BJ (cell line): ENCODE measurements around the gene CELA1. TPM values are rescaled to one million over a fixed set of nuclear protein-coding genes. Genes with fewer than 3 reads are reported as not detected.

Experiments used
- CTCF ChIA-PET: fragments of 350-600 bp; formaldehyde crosslinking; extraction: SDS; loops from one replicate; lab custom pipeline; 2021; ENCODE audit warnings: antibody characterized with exemption, inconsistent platforms; lab: Yijun Ruan, JAX
- POLR2A ChIA-PET: fragments of 300-600 bp; sonication (Branson Sonifier 250); formaldehyde crosslinking; extraction: SDS; loops from one replicate; lab custom pipeline; 2021; ENCODE audit warnings: antibody characterized with exemption; lab: Charles Lee
- DNase-seq: peaks from one replicate; pipeline ENCODE4 v3.0.0-alpha.2; 2011; ENCODE audit warnings: low read depth
- H3K27me3 ChIP-seq: 2 replicates; pipeline ENCODE4 v1.6.0; 2011; ENCODE audit warnings: low read length; ENCODE audit not compliant: control insufficient read depth, insufficient read depth
- H3K36me3 ChIP-seq: 2 replicates; pipeline ENCODE4 v1.5.1; 2011; ENCODE audit warnings: low read length; ENCODE audit not compliant: control insufficient read depth, insufficient read depth
- H3K4me3 ChIP-seq: 2 replicates; pipeline ENCODE4 v1.5.1; 2011; ENCODE audit warnings: low read depth, mild to moderate bottlenecking, control low read depth, low read length
- polyA plus RNA-seq: library from polyadenylated mRNA; depleted of rRNA; stranded (reverse); fragments of >200 nt; gene quantifications from 2 replicates; pipeline ENCODE4 v1.2.3, GENCODE V29; 2011
- TF ChIP-seq, protein P1 (sequence below): IDR thresholded peaks from 2 replicates; pipeline ENCODE4 v1.5.1; 2011; ENCODE audit warnings: low read depth, mild to moderate bottlenecking, control low read depth, inconsistent platforms, low read length, moderate library complexity; ENCODE audit not compliant: insufficient read depth

Gene CELA1
- polyA plus RNA-seq, 1 experiment: not detected

GRCh38 chr12:51335931-51336330 is 10.5 kb downstream of the CELA1 start:
- DNase-seq: no peak
- CTCF ChIA-PET: interaction anchor here (1.1 kb wide), 1 partner anchor 14 kb away, joined by 3 read pairs; no protein-coding TSS in a partner anchor
- no peaks in the 10 kb centered on the region for H3K27me3 ChIP-seq
- POLR2A ChIA-PET: no interaction called here
- no peak overlapping the region for H3K4me3 ChIP-seq
- TF ChIP-seq, protein P1, sequence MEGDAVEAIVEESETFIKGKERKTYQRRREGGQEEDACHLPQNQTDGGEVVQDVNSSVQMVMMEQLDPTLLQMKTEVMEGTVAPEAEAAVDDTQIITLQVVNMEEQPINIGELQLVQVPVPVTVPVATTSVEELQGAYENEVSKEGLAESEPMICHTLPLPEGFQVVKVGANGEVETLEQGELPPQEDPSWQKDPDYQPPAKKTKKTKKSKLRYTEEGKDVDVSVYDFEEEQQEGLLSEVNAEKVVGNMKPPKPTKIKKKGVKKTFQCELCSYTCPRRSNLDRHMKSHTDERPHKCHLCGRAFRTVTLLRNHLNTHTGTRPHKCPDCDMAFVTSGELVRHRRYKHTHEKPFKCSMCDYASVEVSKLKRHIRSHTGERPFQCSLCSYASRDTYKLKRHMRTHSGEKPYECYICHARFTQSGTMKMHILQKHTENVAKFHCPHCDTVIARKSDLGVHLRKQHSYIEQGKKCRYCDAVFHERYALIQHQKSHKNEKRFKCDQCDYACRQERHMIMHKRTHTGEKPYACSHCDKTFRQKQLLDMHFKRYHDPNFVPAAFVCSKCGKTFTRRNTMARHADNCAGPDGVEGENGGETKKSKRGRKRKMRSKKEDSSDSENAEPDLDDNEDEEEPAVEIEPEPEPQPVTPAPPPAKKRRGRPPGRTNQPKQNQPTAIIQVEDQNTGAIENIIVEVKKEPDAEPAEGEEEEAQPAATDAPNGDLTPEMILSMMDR: no peak
- no peaks in the 10 kb centered on the region for H3K36me3 ChIP-seq

DNA sequence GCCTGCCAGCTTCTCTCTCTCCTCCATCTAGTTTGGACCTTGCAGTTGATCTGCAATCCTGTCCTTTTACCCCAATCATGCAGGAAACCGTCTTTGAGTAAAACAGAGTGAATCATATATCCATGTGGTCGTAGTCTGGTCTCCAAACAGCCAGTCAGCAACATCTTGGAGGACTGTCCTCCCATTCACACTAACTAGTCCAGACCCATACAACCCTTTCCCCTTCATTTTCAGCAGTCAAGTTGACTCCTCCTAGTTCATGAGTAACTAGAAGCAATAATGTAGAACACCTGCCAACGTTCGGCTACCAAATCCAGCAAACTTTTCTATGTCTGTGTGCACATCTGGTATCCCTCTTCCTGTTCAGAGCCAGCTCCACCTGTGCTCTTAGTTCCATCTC is 11.7 kb downstream of the CELA1 start:
- TF ChIP-seq, protein P1: no peak
- DNase-seq: no peak
- CTCF ChIA-PET: no interaction called here
- Histone ChIP-seq H3K4me3 (no peak overlapping the region), H3K36me3 (no peaks in the 10 kb centered on the region), H3K27me3 (no peaks in the 10 kb centered on the region)
- POLR2A ChIA-PET: no interaction called here

GRCh38 chr12:51333536-51333935 is 12.9 kb downstream of the CELA1 start:
- Histone ChIP-seq H3K36me3 (no peaks in the 10 kb centered on the region), H3K27me3 (no peaks in the 10 kb centered on the region), H3K4me3 (no peak overlapping the region)
- POLR2A ChIA-PET: no interaction called here
- no peak for DNase-seq
- CTCF ChIA-PET: interaction anchor here (4.1 kb wide), 1 partner anchor 7 kb away, joined by 25 read pairs; no protein-coding TSS in a partner anchor
- TF ChIP-seq, protein P1: no peak

GRCh38 chr12:51330186-51330585 is 16.3 kb downstream of the CELA1 start:
- no peak for DNase-seq
- POLR2A ChIA-PET: no interaction called here
- H3K27me3 ChIP-seq: no peaks in the 10 kb centered on the region
- CTCF ChIA-PET: interaction anchor here (0.6 to 4.1 kb wide), 3 partner anchors 11 to 42 kb away, joined by 3 to 25 read pairs (median 4); no protein-coding TSS in a partner anchor
- H3K36me3 ChIP-seq: no peaks in the 10 kb centered on the region
- no peak overlapping the region for H3K4me3 ChIP-seq
- TF ChIP-seq, protein P1: no peak

GRCh38 chr12:51329742-51330141 is 16.7 kb downstream of the CELA1 start:
- Histone ChIP-seq H3K4me3 (no peak overlapping the region), H3K27me3 (no peaks in the 10 kb centered on the region), H3K36me3 (no peaks in the 10 kb centered on the region)
- ChIA-PET POLR2A (no interaction called here), CTCF (interaction anchor here (0.6 to 4.1 kb wide), 3 partner anchors 10 to 41 kb away, joined by 3 to 25 read pairs (median 4); no protein-coding TSS in a partner anchor)
- TF ChIP-seq, protein P1: no peak
- DNase-seq: no peak
